IMR-90 (cell line): ENCODE data around the gene SRGAP2C. TPM values are rescaled to one million over a fixed set of nuclear protein-coding genes. Genes with fewer than 3 reads are reported as not detected.
"Not testable (repeated sequence)": the region's sequence is repeated elsewhere in the genome, so short reads cannot be mapped to it uniquely, and the experiment has no call there.

Experiments used
- ATAC-seq: fragments of 200-7000 bp; cut with Tn5 transposase; 2 replicates; pipeline ENCODE4 v1.9.1; 2020; ENCODE audit warnings: low read depth, mild to moderate bottlenecking, moderate library complexity
- BruUV-seq: library from RNA; stranded (reverse); fragments of 400-500 nt; replicated peaks from 2 replicates; lab custom pipeline; 2021; lab: Mats Ljungman, UMichigan
- CTCF ChIA-PET: fragments of 300-600 bp; formaldehyde crosslinking; extraction: SDS; loops from one replicate; lab custom pipeline; 2021; ENCODE audit warnings: antibody characterized with exemption; lab: Yijun Ruan, JAX
- POLR2A ChIA-PET: fragments of 300-600 bp; sonication (Branson Sonifier 250); formaldehyde crosslinking; loops from one replicate; lab custom pipeline; 2022; ENCODE audit warnings: antibody characterized with exemption; ENCODE audit not compliant: unreplicated experiment; lab: Charles Lee
- DNase-seq: peaks from one replicate; pipeline ENCODE4 v3.0.0; 2013
- H2AFZ ChIP-seq: replicated peaks from 2 replicates; pipeline ENCODE3; 2013; ENCODE audit warnings: low read length, mild to moderate bottlenecking; ENCODE audit not compliant: poor library complexity
- H2AK5ac ChIP-seq: 2 replicates; pipeline ENCODE4 v1.6.1; 2013; ENCODE audit warnings: low read depth, low read length, inconsistent platforms
- H2AK9ac ChIP-seq: replicated peaks from 2 replicates; pipeline ENCODE3; 2013; ENCODE audit warnings: mild to moderate bottlenecking, low read depth, low read length, moderate library complexity; ENCODE audit not compliant: poor library complexity
- H2BK120ac ChIP-seq: 2 replicates; pipeline ENCODE4 v1.6.1; 2013; ENCODE audit warnings: low read depth, low read length, inconsistent platforms
- H2BK15ac ChIP-seq: 3 replicates; pipeline ENCODE4 v1.6.1; 2013; ENCODE audit warnings: low read depth, low read length, inconsistent platforms
- H2BK20ac ChIP-seq: 2 replicates; pipeline ENCODE4 v1.6.1; 2013; ENCODE audit warnings: low read depth, mild to moderate bottlenecking, inconsistent platforms, low read length, moderate library complexity
- H2BK5ac ChIP-seq: 2 replicates; pipeline ENCODE4 v1.6.1; 2013; ENCODE audit warnings: mild to moderate bottlenecking, low read depth, low read length, inconsistent platforms; ENCODE audit not compliant: poor library complexity, severe bottlenecking
- H3K14ac ChIP-seq: replicated peaks from 2 replicates; pipeline ENCODE4 v1.6.1; 2013; ENCODE audit warnings: low read depth, low read length, inconsistent platforms
- H3K18ac ChIP-seq: 2 replicates; pipeline ENCODE4 v1.6.1; 2013; ENCODE audit warnings: low read depth, low read length, control low read depth
- H3K23ac ChIP-seq: 2 replicates; pipeline ENCODE4 v1.6.1; 2013; ENCODE audit warnings: low read depth, low read length, inconsistent platforms
- H3K27ac ChIP-seq: 2 replicates; pipeline ENCODE4 v1.5.1; 2013; ENCODE audit warnings: mild to moderate bottlenecking, control low read depth, low read length; ENCODE audit not compliant: insufficient read depth
- H3K27me3 ChIP-seq: 2 replicates; pipeline ENCODE4 v1.6.1; 2013; ENCODE audit warnings: low read length; ENCODE audit not compliant: control insufficient read depth, insufficient read depth
- H3K36me3 ChIP-seq: 2 replicates; pipeline ENCODE4 v1.6.1; 2013; ENCODE audit warnings: low read length, mixed read lengths; ENCODE audit not compliant: control insufficient read depth, insufficient read depth
- H3K4ac ChIP-seq: 2 replicates; pipeline ENCODE4 v1.6.1; 2013; ENCODE audit warnings: low read depth, low read length, inconsistent platforms
- H3K4me1 ChIP-seq: 2 replicates; pipeline ENCODE4 v1.6.1; 2013; ENCODE audit warnings: low read length, mixed read lengths; ENCODE audit not compliant: control insufficient read depth, insufficient read depth
- H3K4me2 ChIP-seq: 2 replicates; pipeline ENCODE4 v1.6.1; 2013; ENCODE audit warnings: low read depth, mild to moderate bottlenecking, control low read depth, low read length, moderate library complexity
- H3K4me3 ChIP-seq: 2 replicates; pipeline ENCODE4 v1.5.1; 2013; ENCODE audit warnings: low read depth, mild to moderate bottlenecking, control low read depth, low read length, moderate library complexity; ENCODE audit not compliant: insufficient read depth
- H3K56ac ChIP-seq: 2 replicates; pipeline ENCODE4 v1.6.1; 2013; ENCODE audit warnings: low read length, inconsistent platforms; ENCODE audit not compliant: insufficient read depth; ENCODE audit errors: extremely low read depth
- H3K79me1 ChIP-seq, 2 experiments: 2 replicates each; pipeline ENCODE4 v1.6.1; 2013; ENCODE audit warnings: low read length in 2 of 2, inconsistent platforms in 1 of 2, low read depth in 1 of 2
- H3K9ac ChIP-seq: 2 replicates; pipeline ENCODE4 v1.6.1; 2013; ENCODE audit warnings: low read depth, low read length, control low read depth
- H3K9me1 ChIP-seq: 2 replicates; pipeline ENCODE4 v1.6.1; 2013; ENCODE audit warnings: low read length, inconsistent platforms; ENCODE audit not compliant: insufficient read depth
- H3K9me3 ChIP-seq: 2 replicates; pipeline ENCODE4 v1.6.1; 2013; ENCODE audit warnings: low read length; ENCODE audit not compliant: control insufficient read depth, insufficient read depth
- H4K20me1 ChIP-seq: 2 replicates; pipeline ENCODE4 v1.6.1; 2013; ENCODE audit warnings: low read length, inconsistent platforms; ENCODE audit not compliant: insufficient read depth
- H4K5ac ChIP-seq: 2 replicates; pipeline ENCODE4 v1.6.1; 2013; ENCODE audit warnings: mild to moderate bottlenecking, low read depth, low read length, control low read depth
- H4K8ac ChIP-seq, 2 experiments: 2 replicates each; pipeline ENCODE4 v1.6.1; 2013; ENCODE audit warnings: low read depth in 2 of 2, low read length in 2 of 2, control low read depth in 1 of 2, inconsistent platforms in 1 of 2
- H4K91ac ChIP-seq: 2 replicates; pipeline ENCODE4 v1.6.1; 2013; ENCODE audit warnings: low read depth, low read length, inconsistent platforms; ENCODE audit not compliant: insufficient read depth
- WGBS, 2 experiments: methylation state at CpG; one replicate each; pipeline versions ENCODE4 v1.1.5 to v1.1.7; 2013; ENCODE audit warnings: missing lambda C conversion rate in 2 of 2; ENCODE audit not compliant: insufficient read length in 1 of 2; ENCODE audit errors: extremely low coverage in 2 of 2; 5-methylcytosine and 5-hydroxymethylcytosine counted together
- dilution Hi-C: fragments of 300-500 bp; cut with HindIII; formaldehyde crosslinking; loops from one replicate; pipeline ENCODE4 v1.14.3; 2018; ENCODE audit warnings: low sequenced_read_pairs; ENCODE audit not compliant: unreplicated experiment
- in situ Hi-C: fragments of 300-500 bp; cut with MboI; formaldehyde crosslinking; loops from 3 replicates; pipeline ENCODE4 v1.14.3; 2019; ENCODE audit warnings: low sequenced_read_pairs, inconsistent platforms, mixed read lengths
- intact Hi-C: fragments of 100-400 bp; cut with micrococcal nuclease; formaldehyde crosslinking; loops from 2 replicates; pipeline ENCODE4 v1.10.0; 2022
- polyA plus RNA-seq, 3 experiments: library from polyadenylated mRNA; depleted of rRNA; stranded (reverse); fragments of >200 nt; gene quantifications; 2 replicates each; pipeline ENCODE4 v1.2.3, GENCODE V29; 2012; ENCODE audit warnings: low replicate concordance in 1 of 3
- total RNA-seq: library from RNA; depleted of rRNA; stranded (reverse); fragments of >200 nt; gene quantifications from 2 replicates; pipeline ENCODE4 v1.2.3, GENCODE V29; 2012

Gene SRGAP2C
- total and polyA plus RNA-seq, 2 of the 4 experiments (the other 2 are of a cell fraction) = 5.6 to 12.7 TPM

GRCh38 chr1:121246399-121246798 is 61.6 kb downstream of the SRGAP2C start:
- H3K56ac ChIP-seq, H4K5ac ChIP-seq, H2BK20ac ChIP-seq, H3K9me3 ChIP-seq, H4K8ac ChIP-seq, ATAC-seq, H3K14ac ChIP-seq, H2BK15ac ChIP-seq, H3K4me3 ChIP-seq, H3K36me3 ChIP-seq, H3K23ac ChIP-seq, H2BK5ac ChIP-seq, H3K4ac ChIP-seq, H2BK120ac ChIP-seq, intact Hi-C loops, H2AK5ac ChIP-seq, H2AK9ac ChIP-seq, in situ Hi-C loops, POLR2A ChIA-PET, H3K27me3 ChIP-seq, H3K9ac ChIP-seq, H3K27ac ChIP-seq, H2AFZ ChIP-seq, H3K18ac ChIP-seq, dilution Hi-C loops, H3K79me1 ChIP-seq, H4K91ac ChIP-seq, CTCF ChIA-PET, DNase-seq, H3K4me2 ChIP-seq, BruUV-seq, H4K20me1 ChIP-seq, H3K9me1 ChIP-seq, H3K4me1 ChIP-seq: not testable (repeated sequence)
- no CpG with 5 or more reads among the region's 2 CpGs for WGBS, 2 experiments

- H3K79me1 ChIP-seq, H2AK5ac ChIP-seq, H3K9ac ChIP-seq, H4K91ac ChIP-seq, H3K18ac ChIP-seq, H4K5ac ChIP-seq, H2BK20ac ChIP-seq, H3K27me3 ChIP-seq, H4K8ac ChIP-seq, in situ Hi-C loops, H3K14ac ChIP-seq, H3K23ac ChIP-seq, ATAC-seq, dilution Hi-C loops, H2BK15ac ChIP-seq, H3K56ac ChIP-seq, H3K9me1 ChIP-seq, H2AFZ ChIP-seq, H2BK5ac ChIP-seq, H3K4me2 ChIP-seq, H3K4me1 ChIP-seq, H4K20me1 ChIP-seq, POLR2A ChIA-PET, H2BK120ac ChIP-seq, H3K36me3 ChIP-seq, DNase-seq, H3K4ac ChIP-seq, H3K4me3 ChIP-seq, BruUV-seq, CTCF ChIA-PET, H3K9me3 ChIP-seq, H3K27ac ChIP-seq, intact Hi-C loops, H2AK9ac ChIP-seq: not testable (repeated sequence)
- no CpG with 5 or more reads among the region's 4 CpGs for WGBS, 2 experiments
Observed at GRCh38 chr1:121252656-121253055, 67.9 kb downstream of the SRGAP2C start.
